Measurements from ENCODE around the gene TTC21A. TPM values are rescaled to one million over a fixed set of nuclear protein-coding genes. Genes with fewer than 3 reads are reported as not detected.

The TTC21A gene
- total and polyA plus RNA-seq, 10 of the 15 experiments (the other 5 are each of a cell fraction or from before 2014, with no cell fraction given) = 0.62 to 3.2 (median 1.2) TPM

GRCh38 chr3:39147711-39148434 lies 40.4 kb downstream of the TTC21A start (continued):
- TF ChIP-seq ZNF217 (IDR thresholded peaks at IDR 0.05) = no peak
- TF ChIP-seq CBFB (IDR thresholded peaks at IDR 0.05; ENCODE audit: low read depth) = peak; percentile 11; the same call in 1 of the 2 replicates
- peak; percentile 78 for TF ChIP-seq TCF12 (IDR thresholded peaks at IDR 0.05; ENCODE audit: low read depth, low read length)
- no peak for TF ChIP-seq NFIC (IDR thresholded peaks at IDR 0.05; ENCODE audit: low read depth, low read length)
- TF ChIP-seq YY1 (IDR thresholded peaks at IDR 0.05; ENCODE audit: low read depth, low read length) = peak; percentile 32; the same call in 1 of the 2 replicates
- TF ChIP-seq GATAD2B (conservative IDR thresholded peaks at IDR 0.05; ENCODE audit: low read depth) = peak; percentile 69; the same call in 1 of the 2 replicates
- TF ChIP-seq CHD2 (IDR thresholded peaks at IDR 0.05; ENCODE audit: borderline replicate concordance, low read depth, low read length) = peak; percentile 67; the same call in 1 of the 2 replicates
- no peak for TF ChIP-seq SUZ12 (IDR thresholded peaks at IDR 0.05; ENCODE audit: unreplicated experiment)
- no peak for TF ChIP-seq RB1 (IDR thresholded peaks at IDR 0.05; ENCODE audit: borderline replicate concordance)
- peak; percentile 5; the same call in 1 of the 2 replicates for TF ChIP-seq SIN3A (IDR thresholded peaks at IDR 0.05; ENCODE audit: low read depth, low read length)
- peak; percentile 4; the same call in 2 of the 3 replicates for TF ChIP-seq POU2F2 (IDR thresholded peaks at IDR 0.05; ENCODE audit: borderline replicate concordance, low read depth, low read length)
- TF ChIP-seq KAT2A (conservative IDR thresholded peaks at IDR 0.05; ENCODE audit: control insufficient read depth, low read depth, low read length) = no peak
- TF ChIP-seq EGR1 (IDR thresholded peaks at IDR 0.05; ENCODE audit: borderline replicate concordance in 1 of 2, low read depth in 2 of 2, low read length in 2 of 2) = peak in 1 of 2 experiments; percentile 78; a peak in 2 of 3 replicates
- no peak for TF ChIP-seq PKNOX1 (IDR thresholded peaks at IDR 0.05)
- peak; percentile 96 for TF ChIP-seq TBL1XR1 (IDR thresholded peaks at IDR 0.05; ENCODE audit: low read depth, low read length)
- no peak for TF ChIP-seq ESRRA (IDR thresholded peaks at IDR 0.05; ENCODE audit: low read length)
- TF ChIP-seq MEF2B (IDR thresholded peaks at IDR 0.05; ENCODE audit: partially characterized antibody, poor library complexity, severe bottlenecking) = peak; percentile 98
- TF ChIP-seq RBBP5 (conservative IDR thresholded peaks at IDR 0.05) = no peak
- peak; percentile 13; the same call in 1 of the 2 replicates for TF ChIP-seq BACH1 (IDR thresholded peaks at IDR 0.05; ENCODE audit: borderline replicate concordance)
- TF ChIP-seq CBX3 (IDR thresholded peaks at IDR 0.05; ENCODE audit: borderline replicate concordance, low read depth) = no peak
- peak; percentile 50 to 61; a peak in 1 of 4 replicates for TF ChIP-seq IKZF2 (IDR thresholded peaks at IDR 0.05)
- TF ChIP-seq E2F8 (IDR thresholded peaks at IDR 0.05; ENCODE audit: low read depth, partially characterized antibody) = no peak
- peak; percentile 22; the same call in 1 of the 2 replicates for TF ChIP-seq MTA2 (IDR thresholded peaks at IDR 0.05; ENCODE audit: low read depth)
- TF ChIP-seq DPF2 (IDR thresholded peaks at IDR 0.05) = peak; percentile 21; the same call in 1 of the 2 replicates
- peak; percentile 46; the same call in 1 of the 2 replicates for TF ChIP-seq FOXK2 (IDR thresholded peaks at IDR 0.05)
